ENCODE data around the gene PRKCQ. TPM values are rescaled to one million over a fixed set of nuclear protein-coding genes. Genes with fewer than 3 reads are reported as not detected.

PRKCQ gene
- total RNA-seq, 1 donor from 2014 or later, result 2.3 TPM

DNA sequence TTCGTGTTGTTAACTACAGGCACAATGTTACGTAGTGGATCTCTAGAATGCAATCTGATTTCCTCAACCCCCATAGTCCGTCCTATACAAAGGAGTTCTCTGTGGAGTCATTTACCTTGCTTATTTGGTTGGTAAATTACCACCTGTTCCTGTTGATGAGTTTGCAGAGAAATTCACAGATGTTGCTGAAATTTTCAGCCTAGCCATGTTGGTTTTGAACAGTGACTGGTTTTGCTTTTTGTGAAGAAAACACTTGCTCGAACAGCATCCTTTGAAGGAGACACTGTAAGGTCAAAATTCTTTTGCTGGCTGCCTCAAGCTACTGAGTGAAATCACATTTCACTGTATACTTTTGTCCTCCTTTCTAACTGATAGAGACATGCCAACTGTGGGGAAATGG lies 15.4 kb upstream of the PRKCQ start:
- H3K4me3 Mint-ChIP-seq, result no peak overlapping the region
- H3K27ac Mint-ChIP-seq, result no peak overlapping the region
- H3K9me3 Mint-ChIP-seq, result no peaks in the 10 kb centered on the region
- no peaks in the 10 kb centered on the region for H3K36me3 Mint-ChIP-seq
- no peak for DNase-seq (ENCODE audit: low spot score in 2 of 2, unreplicated experiment in 2 of 2)
- TF ChIP-seq, protein P1, sequence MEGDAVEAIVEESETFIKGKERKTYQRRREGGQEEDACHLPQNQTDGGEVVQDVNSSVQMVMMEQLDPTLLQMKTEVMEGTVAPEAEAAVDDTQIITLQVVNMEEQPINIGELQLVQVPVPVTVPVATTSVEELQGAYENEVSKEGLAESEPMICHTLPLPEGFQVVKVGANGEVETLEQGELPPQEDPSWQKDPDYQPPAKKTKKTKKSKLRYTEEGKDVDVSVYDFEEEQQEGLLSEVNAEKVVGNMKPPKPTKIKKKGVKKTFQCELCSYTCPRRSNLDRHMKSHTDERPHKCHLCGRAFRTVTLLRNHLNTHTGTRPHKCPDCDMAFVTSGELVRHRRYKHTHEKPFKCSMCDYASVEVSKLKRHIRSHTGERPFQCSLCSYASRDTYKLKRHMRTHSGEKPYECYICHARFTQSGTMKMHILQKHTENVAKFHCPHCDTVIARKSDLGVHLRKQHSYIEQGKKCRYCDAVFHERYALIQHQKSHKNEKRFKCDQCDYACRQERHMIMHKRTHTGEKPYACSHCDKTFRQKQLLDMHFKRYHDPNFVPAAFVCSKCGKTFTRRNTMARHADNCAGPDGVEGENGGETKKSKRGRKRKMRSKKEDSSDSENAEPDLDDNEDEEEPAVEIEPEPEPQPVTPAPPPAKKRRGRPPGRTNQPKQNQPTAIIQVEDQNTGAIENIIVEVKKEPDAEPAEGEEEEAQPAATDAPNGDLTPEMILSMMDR (IDR thresholded peaks at IDR 0.05; ENCODE audit: unreplicated experiment), result no peak
- H3K4me1 Mint-ChIP-seq, result no peaks in the 10 kb centered on the region
- H3K27me3 Mint-ChIP-seq (ENCODE audit: low read depth), result peaks cover 10% of the 10 kb centered on the region

DNA sequence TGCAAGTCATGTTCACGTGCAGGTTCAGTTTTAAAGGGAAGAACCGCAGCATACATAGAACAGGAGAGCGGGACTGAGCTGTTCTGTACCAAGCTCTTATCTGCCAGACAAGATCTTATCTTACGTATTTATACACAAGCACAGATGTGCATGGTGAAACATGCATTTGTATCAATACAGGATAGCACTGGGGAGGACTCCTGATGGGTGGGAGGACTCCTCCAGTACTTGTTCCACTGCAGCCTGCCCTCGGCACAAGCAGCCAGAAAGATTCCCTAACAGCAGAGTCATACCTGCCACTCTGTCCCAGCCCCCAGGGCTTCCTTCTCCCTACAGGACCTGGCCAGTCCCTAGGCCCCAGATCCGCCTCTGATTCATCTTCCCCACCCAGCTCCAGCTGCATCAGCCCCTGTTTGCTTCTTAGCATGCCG lies 13.2 kb upstream of the PRKCQ start:
- DNase-seq (ENCODE audit: low spot score in 2 of 2, unreplicated experiment in 2 of 2), result no peak
- Mint-ChIP-seq H3K27me3 (ENCODE audit: low read depth) (peaks cover 6% of the 10 kb centered on the region), H3K36me3 (no peaks in the 10 kb centered on the region), H3K9me3 (peaks cover 5% of the 10 kb centered on the region), H3K27ac (no peak overlapping the region), H3K4me3 (no peak overlapping the region), H3K4me1 (no peaks in the 10 kb centered on the region)
- TF ChIP-seq, protein P1 (IDR thresholded peaks at IDR 0.05; ENCODE audit: unreplicated experiment), result no peak

GRCh38 chr10:6592080-6592479 lies 12.0 kb upstream of the PRKCQ start:
- peaks cover 6% of the 10 kb centered on the region for H3K27me3 Mint-ChIP-seq (ENCODE audit: low read depth)
- no peak for DNase-seq (ENCODE audit: low spot score in 2 of 2, unreplicated experiment in 2 of 2)
- TF ChIP-seq, protein P1 (IDR thresholded peaks at IDR 0.05; ENCODE audit: unreplicated experiment), result no peak
- no peaks in the 10 kb centered on the region for H3K36me3 Mint-ChIP-seq
- H3K27ac Mint-ChIP-seq, result no peak overlapping the region
- H3K4me1 Mint-ChIP-seq, result no peaks in the 10 kb centered on the region
- H3K4me3 Mint-ChIP-seq, result no peak overlapping the region
- H3K9me3 Mint-ChIP-seq, result peaks cover 5% of the 10 kb centered on the region

GRCh38 chr10:6591668-6592067 lies 11.6 kb upstream of the PRKCQ start:
- H3K27ac Mint-ChIP-seq, result no peak overlapping the region
- no peaks in the 10 kb centered on the region for H3K36me3 Mint-ChIP-seq
- no peak overlapping the region for H3K4me3 Mint-ChIP-seq

GRCh38 chr10:6590100-6590499 lies 10.0 kb upstream of the PRKCQ start:
- H3K4me1 Mint-ChIP-seq, result no peaks in the 10 kb centered on the region
- DNase-seq (ENCODE audit: low spot score in 2 of 2, unreplicated experiment in 2 of 2), result no peak
- TF ChIP-seq, protein P1 (IDR thresholded peaks at IDR 0.05; ENCODE audit: unreplicated experiment), result no peak
- H3K4me3 Mint-ChIP-seq, result no peak overlapping the region
- no peaks in the 10 kb centered on the region for H3K36me3 Mint-ChIP-seq
- peaks cover 6% of the 10 kb centered on the region for H3K27me3 Mint-ChIP-seq (ENCODE audit: low read depth)
- H3K27ac Mint-ChIP-seq, result no peak overlapping the region
- H3K9me3 Mint-ChIP-seq, result peaks cover 5% of the 10 kb centered on the region

More at GRCh38 chr10:6591668-6592067, 11.6 kb upstream of the PRKCQ start:
- H3K4me1 Mint-ChIP-seq, result no peaks in the 10 kb centered on the region
- H3K27me3 Mint-ChIP-seq (ENCODE audit: low read depth), result peaks cover 6% of the 10 kb centered on the region
- DNase-seq (ENCODE audit: low spot score in 2 of 2, unreplicated experiment in 2 of 2), result no peak
- H3K9me3 Mint-ChIP-seq, result peaks cover 5% of the 10 kb centered on the region
- TF ChIP-seq, protein P1 (IDR thresholded peaks at IDR 0.05; ENCODE audit: unreplicated experiment), result no peak
